Central memory CD8-positive, alpha-beta T cell (primary cell): ENCODE results near the gene CHSY3.

ENCODE experiments used
- ATAC-seq: fragments of 150-1000 bp; cut with Tn5 transposase; replicated peaks from 2 replicates; pipeline ENCODE4 v1.10.0; 2022; ENCODE audit warnings: mild to moderate bottlenecking, moderate FRiP score, moderate number of reproducible peaks; ENCODE audit not compliant: poor library complexity, severe bottlenecking; ENCODE audit errors: extremely low read depth
- DNase-seq, 2 donors: peaks; one replicate each; pipeline ENCODE4 v3.0.0; 2021; ENCODE audit warnings: low spot score in 2 of 2
- H3K27ac Mint-ChIP-seq: one replicate; pipeline ENCODE4 v1.8.0; 2022; ENCODE audit warnings: low read depth, mild to moderate bottlenecking, moderate library complexity, mixed read lengths
- H3K27me3 Mint-ChIP-seq: one replicate; pipeline ENCODE4 v1.8.0; 2022; ENCODE audit warnings: mixed read lengths
- H3K36me3 Mint-ChIP-seq: one replicate; pipeline ENCODE4 v1.8.0; 2022; ENCODE audit warnings: mild to moderate bottlenecking, moderate library complexity, mixed read lengths; ENCODE audit not compliant: insufficient read depth
- H3K4me1 Mint-ChIP-seq: one replicate; pipeline ENCODE4 v1.8.0; 2022; ENCODE audit warnings: mixed read lengths
- H3K4me3 Mint-ChIP-seq: one replicate; pipeline ENCODE4 v1.8.0; 2022; ENCODE audit warnings: mild to moderate bottlenecking, moderate library complexity, mixed read lengths
- H3K9me3 Mint-ChIP-seq: one replicate; pipeline ENCODE4 v1.8.0; 2022; ENCODE audit warnings: mixed read lengths

Gene CHSY3

GRCh38 chr5:129962506-129962905 is 58.2 kb downstream of the CHSY3 start:
- Mint-ChIP-seq H3K4me3 (no peak overlapping the region), H3K36me3 (peaks cover 2% of the 10 kb centered on the region), H3K9me3 (no peaks in the 10 kb centered on the region), H3K4me1 (no peaks in the 10 kb centered on the region), H3K27ac (no peak overlapping the region), H3K27me3 (no peaks in the 10 kb centered on the region)
- no peak for DNase-seq
- no peak for ATAC-seq

DNA sequence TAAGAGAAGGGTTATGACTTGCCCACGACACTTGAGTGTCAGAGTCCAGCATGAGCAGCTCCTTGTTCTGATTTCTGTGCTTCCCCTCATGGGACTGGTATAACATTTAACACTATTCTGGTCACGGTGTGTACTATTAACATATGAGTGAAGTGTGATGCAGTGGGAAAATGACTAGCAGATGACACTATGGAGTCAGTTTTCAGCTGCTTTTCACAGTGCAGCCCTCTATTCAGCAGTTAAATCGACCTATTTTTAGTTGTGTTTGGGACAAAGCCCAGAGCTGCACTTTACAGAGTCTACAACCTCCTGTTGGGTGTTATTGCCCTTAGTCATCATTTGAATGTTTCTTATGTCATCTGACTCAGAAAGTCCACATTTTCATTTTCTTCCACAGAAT is 59.1 kb downstream of the CHSY3 start:
- no peaks in the 10 kb centered on the region for H3K4me1 Mint-ChIP-seq

GRCh38 chr5:129966071-129966470 is 61.8 kb downstream of the CHSY3 start:
- H3K9me3 Mint-ChIP-seq = no peaks in the 10 kb centered on the region
- no peak for ATAC-seq
- no peaks in the 10 kb centered on the region for H3K36me3 Mint-ChIP-seq
- no peak overlapping the region for H3K4me3 Mint-ChIP-seq
- no peaks in the 10 kb centered on the region for H3K4me1 Mint-ChIP-seq
- H3K27ac Mint-ChIP-seq = no peak overlapping the region
- H3K27me3 Mint-ChIP-seq = no peaks in the 10 kb centered on the region
- DNase-seq = no peak

More for the DNA sequence above, 59.1 kb downstream of the CHSY3 start:
- H3K9me3 Mint-ChIP-seq = no peaks in the 10 kb centered on the region
- H3K27ac Mint-ChIP-seq = no peak overlapping the region
- H3K36me3 Mint-ChIP-seq = peaks cover 2% of the 10 kb centered on the region
- no peaks in the 10 kb centered on the region for H3K27me3 Mint-ChIP-seq
- H3K4me3 Mint-ChIP-seq = no peak overlapping the region
- DNase-seq = no peak
- no peak for ATAC-seq

DNA sequence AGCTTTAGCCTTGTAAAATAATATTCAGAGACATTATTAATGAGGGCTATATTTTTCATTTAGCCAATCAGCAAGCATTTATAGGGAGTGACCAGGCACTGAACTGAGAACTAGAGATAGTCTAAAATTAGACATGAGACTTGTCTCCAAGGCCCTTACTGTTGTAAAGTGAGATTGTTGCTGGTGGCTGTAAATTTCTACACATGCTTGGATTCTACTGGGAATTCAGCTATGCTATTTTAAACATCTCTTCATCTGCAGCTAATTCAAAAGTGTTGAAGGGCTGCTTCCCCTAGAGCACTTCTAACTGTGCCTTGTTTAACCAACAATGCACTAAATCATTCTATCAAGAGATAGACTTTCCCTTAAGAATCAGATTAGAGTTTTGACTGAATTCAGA is 67.4 kb downstream of the CHSY3 start:
- ATAC-seq (no peak), DNase-seq (no peak)
- Mint-ChIP-seq H3K36me3 (no peaks in the 10 kb centered on the region), H3K4me3 (no peak overlapping the region), H3K4me1 (no peaks in the 10 kb centered on the region), H3K27me3 (no peaks in the 10 kb centered on the region), H3K27ac (no peak overlapping the region), H3K9me3 (no peaks in the 10 kb centered on the region)

- Mint-ChIP-seq H3K9me3 (no peaks in the 10 kb centered on the region), H3K4me1 (no peaks in the 10 kb centered on the region), H3K4me3 (no peak overlapping the region), H3K27ac (no peak overlapping the region), H3K27me3 (no peaks in the 10 kb centered on the region), H3K36me3 (no peaks in the 10 kb centered on the region)
- DNase-seq (no peak), ATAC-seq (no peak)
Measured at GRCh38 chr5:129972465-129973141, 68.3 kb downstream of the CHSY3 start.

DNA sequence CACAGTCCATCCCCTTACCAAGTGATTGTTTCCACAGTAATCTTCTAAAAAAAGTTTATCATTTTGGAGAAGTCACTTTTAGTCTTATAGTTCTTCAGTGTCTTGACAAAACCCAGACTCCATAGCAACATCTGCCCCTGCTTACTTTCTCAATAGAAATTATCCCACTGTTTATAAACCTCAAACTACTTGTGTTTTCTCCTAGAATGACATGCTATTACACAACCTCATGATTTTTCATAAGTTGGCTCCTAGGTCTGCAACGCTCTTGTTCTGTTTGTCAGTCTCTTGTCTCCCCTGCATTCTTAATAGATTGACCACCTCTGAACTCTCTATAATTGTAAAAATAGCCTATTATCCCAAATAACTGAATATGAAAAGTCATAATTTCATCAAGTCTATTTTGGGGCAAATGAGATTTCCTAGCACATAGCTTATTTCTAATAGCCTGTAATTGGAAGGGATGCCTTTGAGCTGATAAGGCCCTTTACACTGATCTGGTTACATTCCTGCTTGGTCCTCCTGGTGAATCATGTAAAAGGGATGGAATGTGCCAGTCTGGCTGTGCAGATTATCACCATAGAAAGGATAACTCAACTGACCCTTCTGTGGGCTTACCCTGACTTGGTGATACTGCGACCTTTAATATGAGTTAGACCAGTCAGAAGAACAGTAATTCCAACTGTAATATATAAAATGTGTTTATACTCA is 69.6 kb downstream of the CHSY3 start:
- Mint-ChIP-seq H3K4me3 (no peak overlapping the region), H3K4me1 (no peaks in the 10 kb centered on the region), H3K27me3 (no peaks in the 10 kb centered on the region), H3K27ac (no peak overlapping the region), H3K9me3 (no peaks in the 10 kb centered on the region), H3K36me3 (no peaks in the 10 kb centered on the region)
- no peak for DNase-seq
- ATAC-seq = no peak

DNA sequence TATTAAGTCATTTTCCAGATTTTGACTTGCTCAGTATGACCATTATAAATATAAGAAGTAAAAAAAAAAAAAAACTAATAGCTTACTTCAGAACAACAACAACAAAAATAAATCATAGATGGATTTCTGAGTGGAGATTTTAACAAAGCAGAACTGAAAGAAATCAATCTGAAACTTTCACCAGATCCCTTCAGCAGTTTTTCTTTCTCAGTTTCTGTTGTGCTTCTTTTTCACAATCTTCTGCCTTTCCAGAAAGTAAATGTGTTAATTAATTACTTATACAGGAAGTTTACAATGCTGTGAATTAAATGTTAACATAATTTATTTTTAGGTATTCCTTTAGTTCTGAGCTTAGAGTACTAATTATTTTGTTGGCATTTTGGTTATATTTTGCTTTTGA is 73.5 kb downstream of the CHSY3 start:
- Mint-ChIP-seq H3K36me3 (no peaks in the 10 kb centered on the region), H3K27me3 (no peaks in the 10 kb centered on the region), H3K27ac (no peak overlapping the region), H3K4me1 (no peaks in the 10 kb centered on the region), H3K4me3 (no peak overlapping the region), H3K9me3 (peaks cover 5% of the 10 kb centered on the region)
- ATAC-seq = no peak
- no peak for DNase-seq

DNA sequence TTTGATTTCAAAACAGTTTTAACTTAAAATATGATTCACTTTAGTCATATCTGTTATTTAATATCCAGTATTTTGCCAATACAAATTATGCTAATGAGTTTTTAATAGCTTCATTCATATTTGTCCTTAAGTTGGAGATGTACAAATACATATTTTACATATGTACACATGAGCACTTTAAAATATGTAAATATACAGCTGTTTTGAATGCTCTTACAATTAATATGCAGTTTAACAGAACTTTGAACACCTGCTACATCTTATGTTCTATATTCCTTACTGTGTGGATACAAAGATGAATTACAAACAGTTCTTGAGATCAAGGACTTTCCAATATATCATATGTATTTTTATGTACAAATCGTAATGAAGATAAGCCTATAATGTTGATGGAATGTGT is 74.0 kb downstream of the CHSY3 start:
- H3K27ac Mint-ChIP-seq = no peak overlapping the region
- no peaks in the 10 kb centered on the region for H3K27me3 Mint-ChIP-seq

DNA sequence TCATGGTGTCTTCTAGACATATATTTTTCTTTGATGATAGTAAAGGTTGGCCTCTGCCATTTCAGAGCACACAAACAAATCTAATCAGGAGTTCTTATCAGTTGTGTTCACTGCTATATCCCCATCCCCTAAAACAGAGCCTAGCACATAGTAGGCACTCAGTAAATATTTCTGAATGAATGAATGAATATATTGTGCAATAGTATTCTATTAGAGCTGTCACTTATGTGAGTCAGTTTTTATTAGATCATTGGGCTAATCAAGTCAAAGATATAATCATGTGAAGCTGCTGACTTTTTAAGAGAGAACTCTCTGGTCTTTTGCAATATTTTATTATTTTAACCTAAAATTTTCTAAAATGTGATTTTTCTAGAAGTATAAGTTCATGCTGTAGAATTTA is 84.2 kb downstream of the CHSY3 start:
- Mint-ChIP-seq H3K36me3 (peaks cover 1% of the 10 kb centered on the region), H3K27ac (no peak overlapping the region), H3K4me3 (no peak overlapping the region), H3K27me3 (no peaks in the 10 kb centered on the region), H3K4me1 (no peaks in the 10 kb centered on the region), H3K9me3 (peaks cover 16% of the 10 kb centered on the region)
- ATAC-seq = no peak
- no peak for DNase-seq

More for the DNA sequence above, 74.0 kb downstream of the CHSY3 start:
- no peaks in the 10 kb centered on the region for H3K36me3 Mint-ChIP-seq
- ATAC-seq (no peak), DNase-seq (no peak)
- H3K4me3 Mint-ChIP-seq = no peak overlapping the region
- H3K9me3 Mint-ChIP-seq = peaks cover 5% of the 10 kb centered on the region
- no peaks in the 10 kb centered on the region for H3K4me1 Mint-ChIP-seq

GRCh38 chr5:129991780-129992179 is 87.5 kb downstream of the CHSY3 start:
- no peak overlapping the region for H3K27ac Mint-ChIP-seq
- DNase-seq (no peak), ATAC-seq (no peak)
- H3K9me3 Mint-ChIP-seq = peaks cover 12% of the 10 kb centered on the region
- no peaks in the 10 kb centered on the region for H3K36me3 Mint-ChIP-seq
- H3K4me1 Mint-ChIP-seq = no peaks in the 10 kb centered on the region
- H3K4me3 Mint-ChIP-seq = no peak overlapping the region
- H3K27me3 Mint-ChIP-seq = no peaks in the 10 kb centered on the region

- Mint-ChIP-seq H3K4me1 (no peaks in the 10 kb centered on the region), H3K27ac (no peak overlapping the region), H3K4me3 (no peak overlapping the region), H3K27me3 (no peaks in the 10 kb centered on the region), H3K9me3 (peaks cover 7% of the 10 kb centered on the region), H3K36me3 (no peaks in the 10 kb centered on the region)
- DNase-seq = no peak
- no peak for ATAC-seq
Measured at GRCh38 chr5:129996896-129997295, 92.6 kb downstream of the CHSY3 start.

GRCh38 chr5:130000460-130000859 is 96.2 kb downstream of the CHSY3 start:
- no peak overlapping the region for H3K4me3 Mint-ChIP-seq
- DNase-seq (no peak), ATAC-seq (no peak)
- no peaks in the 10 kb centered on the region for H3K4me1 Mint-ChIP-seq
- H3K9me3 Mint-ChIP-seq = no peaks in the 10 kb centered on the region
- no peak overlapping the region for H3K27ac Mint-ChIP-seq
- no peaks in the 10 kb centered on the region for H3K27me3 Mint-ChIP-seq
- H3K36me3 Mint-ChIP-seq = no peaks in the 10 kb centered on the region

DNA sequence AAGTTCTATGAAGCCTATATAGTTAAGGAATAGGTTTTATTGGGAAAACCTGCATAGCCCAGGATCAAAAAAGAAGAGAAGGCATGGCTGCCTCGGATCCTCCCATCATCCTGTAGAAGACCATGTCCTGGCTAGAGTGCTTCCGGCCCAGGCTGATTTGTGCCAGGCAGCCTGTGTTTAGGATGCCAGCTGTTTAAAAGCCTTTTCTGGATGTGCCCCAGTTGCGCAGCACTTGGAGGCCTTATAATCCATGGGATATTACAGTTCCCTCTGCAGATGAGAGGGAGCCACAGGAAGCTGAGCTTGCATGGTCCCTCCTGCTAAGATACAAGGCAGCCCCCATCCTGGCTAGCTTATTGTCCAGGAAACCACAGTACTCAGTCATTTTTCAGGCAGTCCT is 97.9 kb downstream of the CHSY3 start:
- no peak for ATAC-seq
- H3K27ac Mint-ChIP-seq = no peak overlapping the region
- no peak overlapping the region for H3K4me3 Mint-ChIP-seq
- peaks cover 3% of the 10 kb centered on the region for H3K9me3 Mint-ChIP-seq
- H3K27me3 Mint-ChIP-seq = no peaks in the 10 kb centered on the region
- H3K36me3 Mint-ChIP-seq = no peaks in the 10 kb centered on the region
- no peaks in the 10 kb centered on the region for H3K4me1 Mint-ChIP-seq
- DNase-seq = no peak
